ENCODE measurements around the gene TIMM17A.
"Not testable (repeated sequence)": the region's sequence is repeated elsewhere in the genome, so short reads cannot be mapped to it uniquely, and the experiment has no call there.

TIMM17A gene

GRCh38 chr1:201955009-201955728, at the start of gene TIMM17A:
Gene TIMM17A (plus strand): TSS chr1:201955503. CDS start chr1:201955527, 24 bp downstream.
- DNase-seq = peak; percentile 94

GRCh38 chr1:201906336-201906735, 49.0 kb upstream of the TIMM17A start:
- no peak for DNase-seq

GRCh38 chr1:201907621-201908020, 47.7 kb upstream of the TIMM17A start:
- no peak for DNase-seq

- DNase-seq = no peak
These were observed 43.3 kb upstream of the TIMM17A start for GRCh38 chr1:201911826-201912571.

GRCh38 chr1:201912832-201913231, 42.5 kb upstream of the TIMM17A start:
- no peak for DNase-seq

GRCh38 chr1:201914456-201915235, 40.7 kb upstream of the TIMM17A start:
- DNase-seq = no peak

GRCh38 chr1:201916649-201917249, 38.6 kb upstream of the TIMM17A start:
- no peak for DNase-seq

- no peak for DNase-seq
These were observed 37.8 kb upstream of the TIMM17A start for GRCh38 chr1:201917362-201918033.

- no peak for DNase-seq
These were observed 37.0 kb upstream of the TIMM17A start for GRCh38 chr1:201918343-201918742.

- DNase-seq = no peak
These were observed 33.2 kb upstream of the TIMM17A start for GRCh38 chr1:201921952-201922558.

- no peak for DNase-seq
These were observed 30.1 kb upstream of the TIMM17A start for GRCh38 chr1:201925301-201925567.

- no peak for DNase-seq
These were observed 29.2 kb upstream of the TIMM17A start for GRCh38 chr1:201925981-201926645.

- DNase-seq = no peak
These were observed 27.0 kb upstream of the TIMM17A start for GRCh38 chr1:201928266-201928665.

GRCh38 chr1:201930137-201930536, 25.2 kb upstream of the TIMM17A start:
- DNase-seq = no peak

- no peak for DNase-seq
These were observed 24.5 kb upstream of the TIMM17A start for GRCh38 chr1:201930803-201931202.

- no peak for DNase-seq
These were observed 21.4 kb upstream of the TIMM17A start for GRCh38 chr1:201933840-201934430.

- DNase-seq = no peak
These were observed 17.6 kb upstream of the TIMM17A start for GRCh38 chr1:201937624-201938213.

- DNase-seq = no peak
These were observed 16.8 kb upstream of the TIMM17A start for GRCh38 chr1:201938440-201939035.

GRCh38 chr1:201939148-201939547, 16.2 kb upstream of the TIMM17A start:
- no peak for DNase-seq

- no peak for DNase-seq
These were observed 15.7 kb upstream of the TIMM17A start for GRCh38 chr1:201939574-201939973.

GRCh38 chr1:201940316-201940715, 15.0 kb upstream of the TIMM17A start:
- not testable (repeated sequence) for DNase-seq

Measured in activated naive CD4-positive, alpha-beta T cell treated with anti-CD3 and anti-CD28 coated beads, Interleukin-2, amount 50 U/mL, for 16 hours (primary cell).